ENCODE measurements around the gene API5. TPM values are rescaled to one million over a fixed set of nuclear protein-coding genes. Genes with fewer than 3 reads are reported as not detected.

The API5 gene
- total RNA-seq, 1 donor from 2014 or later, result 46.6 TPM

- DNase-seq (ENCODE audit: low read depth in 2 of 2), result peak; percentile 41 to 50
These were observed 47.6 kb downstream of the API5 start for GRCh38 chr11:43359422-43359818.

- DNase-seq (ENCODE audit: low read depth in 2 of 2), result peak; percentile 8 to 23
These were observed 48.7 kb downstream of the API5 start for GRCh38 chr11:43360361-43361032.

- peak in 1 of 2 donors; percentile 55 for DNase-seq (ENCODE audit: low read depth in 2 of 2)
These were observed 54.9 kb downstream of the API5 start for GRCh38 chr11:43366677-43367076.

- no peak for DNase-seq (ENCODE audit: low read depth in 2 of 2)
These were observed 55.8 kb downstream of the API5 start for GRCh38 chr11:43367382-43368178.

GRCh38 chr11:43376065-43376464, 64.3 kb downstream of the API5 start:
- no peak for DNase-seq (ENCODE audit: low read depth in 2 of 2)

GRCh38 chr11:43376594-43376993, 64.8 kb downstream of the API5 start:
- DNase-seq (ENCODE audit: low read depth in 2 of 2), result peak in 1 of 2 donors; percentile 47

GRCh38 chr11:43377389-43377788, 65.6 kb downstream of the API5 start:
- DNase-seq (ENCODE audit: low read depth in 2 of 2), result no peak

- DNase-seq (ENCODE audit: low read depth in 2 of 2), result no peak
These were observed 67.1 kb downstream of the API5 start for GRCh38 chr11:43378897-43379296.

GRCh38 chr11:43381802-43382201, 70.0 kb downstream of the API5 start:
- DNase-seq (ENCODE audit: low read depth in 2 of 2), result no peak

GRCh38 chr11:43382614-43383013, 70.8 kb downstream of the API5 start:
- DNase-seq (ENCODE audit: low read depth in 2 of 2), result no peak

- DNase-seq (ENCODE audit: low read depth in 2 of 2), result no peak
These were observed 72.6 kb downstream of the API5 start for GRCh38 chr11:43384393-43384792.

- no peak for DNase-seq (ENCODE audit: low read depth in 2 of 2)
These were observed 80.9 kb downstream of the API5 start for GRCh38 chr11:43392713-43393112.

GRCh38 chr11:43393765-43394355, 82.1 kb downstream of the API5 start:
- peak; percentile 2 to 59 for DNase-seq (ENCODE audit: low read depth in 2 of 2)

Other genes with a start within 250 kb of the API5 start
- 38.6 and 55.2 TPM in 2 replicates for gene TTC17, start 46.9 kb downstream of the API5 start, total RNA-seq

Measured in lung microvascular endothelial cell (primary cell).